Measurements from ENCODE around the gene EXOC6B.
"Not testable (repeated sequence)": the region's sequence is repeated elsewhere in the genome, so short reads cannot be mapped to it uniquely, and the experiment has no call there.

- TF ChIP-seq POLR2A, CTCF (IDR thresholded peaks at IDR 0.05): not testable (repeated sequence)
Observed at GRCh38 chr2:72641221-72641620, 184.6 kb downstream of the EXOC6B start.
